Activated naive CD8-positive, alpha-beta T cell treated with anti-CD3 and anti-CD28 coated beads, Interleukin-2, amount 50 U/mL, for 16 hours (primary cell): ENCODE data around the gene CYFIP1.
"Not testable (repeated sequence)": the region's sequence is repeated elsewhere in the genome, so short reads cannot be mapped to it uniquely, and the experiment has no call there.

Experiments used
- DNase-seq: peaks from one replicate; pipeline ENCODE4 v3.0.0-alpha.2; 2020; ENCODE audit warnings: low read depth, low spot score

Gene CYFIP1

GRCh38 chr15:22980189-22981050, at the start of gene CYFIP1:
CYFIP1 (minus strand) TSS chr15:22980368; CDS start chr15:22947285, 33,083 bp downstream.
- DNase-seq, result no peak

GRCh38 chr15:23026218-23026617, 46.0 kb upstream of the CYFIP1 start:
- no peak for DNase-seq

DNA sequence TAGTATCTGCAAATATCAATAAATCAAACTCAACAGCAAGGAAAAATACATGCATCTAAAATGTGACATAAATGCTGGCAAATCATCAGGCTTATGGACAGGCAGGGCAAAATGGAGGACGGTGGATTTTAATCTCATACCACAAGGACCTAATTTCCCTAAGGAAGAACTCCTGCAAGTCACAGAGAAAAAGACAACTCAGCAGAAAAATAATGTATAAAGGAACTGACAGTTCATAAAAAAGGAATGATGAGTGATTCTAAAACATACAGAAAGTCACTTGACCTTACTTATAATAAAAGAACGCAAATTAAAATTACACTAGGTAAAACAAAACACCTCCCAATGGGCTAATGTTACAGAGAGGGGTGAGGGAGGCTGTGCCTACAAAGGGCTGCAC, 42.0 kb upstream of the CYFIP1 start:
- no peak for DNase-seq

GRCh38 chr15:23014394-23015000, 34.3 kb upstream of the CYFIP1 start:
- no peak for DNase-seq

- DNase-seq, result no peak
Observed at GRCh38 chr15:23013681-23014080, 33.5 kb upstream of the CYFIP1 start.

DNA sequence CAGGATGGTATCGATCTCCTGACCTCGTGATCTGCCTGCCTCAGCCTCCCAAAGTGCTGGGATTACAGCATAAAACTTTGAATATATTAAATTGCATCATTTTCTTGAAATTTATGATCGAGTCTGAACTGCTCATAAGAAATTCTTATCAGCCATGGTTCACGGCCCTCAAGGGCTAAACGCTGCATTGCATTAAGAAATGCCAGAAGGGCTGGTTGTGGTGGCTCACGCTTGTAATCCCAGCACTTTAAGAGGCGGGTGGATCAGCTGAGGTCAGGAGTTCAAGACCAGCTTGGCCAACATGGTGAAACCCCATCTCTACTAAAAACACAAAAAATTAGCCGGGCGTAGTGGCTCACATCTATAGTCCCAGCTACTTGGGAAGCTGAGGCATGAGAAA, 32.4 kb upstream of the CYFIP1 start:
- DNase-seq, result not testable (repeated sequence)

DNA sequence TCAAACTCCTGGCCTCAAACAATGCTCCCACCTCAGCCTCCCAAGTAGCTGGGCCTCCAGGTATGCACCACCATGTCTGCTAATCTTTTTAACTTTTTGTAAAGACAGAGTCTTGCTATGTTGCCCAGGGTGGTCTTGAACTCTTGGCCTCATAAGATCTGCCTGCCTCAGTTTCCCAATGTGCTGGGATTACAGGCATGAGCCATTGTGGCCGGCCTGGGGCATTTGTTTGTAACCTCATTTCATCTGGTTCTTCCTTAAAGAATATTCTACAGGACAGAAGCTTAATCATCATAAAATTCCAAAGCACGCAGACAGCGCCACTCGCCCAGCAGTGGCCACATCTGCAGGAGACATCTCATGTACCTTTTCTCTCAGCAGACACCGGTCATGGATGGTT, 23.6 kb upstream of the CYFIP1 start:
- DNase-seq, result no peak

DNA sequence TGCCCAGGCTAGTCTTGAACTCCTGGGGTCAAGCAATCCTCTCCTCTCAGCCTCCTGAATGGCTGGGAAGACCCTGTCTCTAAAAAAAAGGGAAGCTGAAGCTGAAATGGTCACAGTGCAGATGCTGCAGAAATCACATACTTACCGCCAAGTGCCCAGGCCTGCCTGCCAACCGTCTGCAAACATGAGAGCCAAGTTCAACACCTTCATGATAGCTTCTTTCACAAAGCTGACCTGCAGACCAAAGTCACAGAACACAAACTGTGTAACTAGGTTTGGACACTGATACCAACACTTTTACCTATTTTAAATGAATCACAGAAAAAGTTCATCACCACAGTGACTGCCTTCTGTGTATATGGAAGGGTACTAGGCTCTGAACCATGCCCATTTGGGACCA, 22.8 kb upstream of the CYFIP1 start:
- DNase-seq, result no peak

GRCh38 chr15:22995795-22996194, 15.6 kb upstream of the CYFIP1 start:
- no peak for DNase-seq

GRCh38 chr15:22992024-22992326, 11.8 kb upstream of the CYFIP1 start:
- no peak for DNase-seq

GRCh38 chr15:22989576-22990477, 9.7 kb upstream of the CYFIP1 start:
- DNase-seq, result no peak

DNA sequence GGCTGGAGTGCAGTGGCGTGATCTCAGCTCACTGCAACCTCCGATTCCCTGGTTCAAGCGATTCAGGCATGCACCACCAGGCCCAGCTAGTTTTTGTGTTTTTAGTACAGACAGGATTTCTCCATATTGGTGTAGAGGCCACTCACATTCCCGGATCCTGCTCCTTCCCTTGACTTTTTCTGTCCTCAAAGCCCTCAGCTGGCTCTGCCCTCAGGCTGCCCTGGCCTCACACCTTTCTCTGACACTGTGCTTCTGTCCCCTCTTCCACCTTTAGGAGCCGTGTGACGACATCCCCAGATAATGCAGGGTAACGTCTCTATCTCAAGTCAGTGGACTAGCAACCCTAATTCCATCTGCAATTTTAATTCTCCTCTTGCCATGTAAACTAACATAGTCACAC, 8.6 kb upstream of the CYFIP1 start:
- DNase-seq, result no peak

- DNase-seq, result not testable (repeated sequence)
Observed at GRCh38 chr15:22981931-22982330, 1.8 kb upstream of the CYFIP1 start.

DNA sequence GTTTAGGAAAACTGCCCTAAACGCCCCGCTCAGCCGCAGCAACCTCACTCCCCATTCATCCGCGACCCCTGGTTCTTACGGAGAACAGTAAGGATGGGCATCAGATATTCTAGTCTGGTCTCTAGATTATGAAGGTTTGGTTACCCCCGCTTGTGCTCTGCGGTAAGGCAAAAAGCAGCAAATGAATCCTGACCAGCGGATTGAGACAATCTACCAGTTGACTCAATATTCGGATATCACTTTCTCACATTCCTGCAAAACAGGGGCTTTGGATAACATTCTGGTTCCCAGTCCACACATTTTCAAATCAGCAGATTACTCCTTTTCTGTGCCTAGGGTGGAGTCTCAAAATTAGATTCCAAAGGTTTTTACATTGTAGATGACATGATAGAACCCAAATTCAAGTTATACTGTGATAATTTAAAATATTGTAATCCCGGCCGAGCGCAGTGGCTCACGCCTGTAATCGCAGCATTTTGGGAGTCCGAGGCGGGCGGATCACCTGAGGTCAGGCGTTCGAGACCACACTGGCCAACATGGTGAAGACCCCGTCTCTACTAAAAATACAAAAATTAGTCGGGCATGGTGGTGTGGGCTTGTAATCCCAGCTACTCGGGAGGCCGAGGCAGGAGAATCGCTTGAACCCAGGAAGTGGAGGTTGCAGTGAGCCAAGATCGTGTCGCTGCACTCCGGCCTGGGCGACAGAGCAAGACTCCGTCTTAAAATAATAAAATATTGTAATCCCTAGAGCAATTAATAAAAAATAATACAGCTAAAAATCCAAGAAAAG, 1.1 kb upstream of the CYFIP1 start:
- DNase-seq, result no peak

DNA sequence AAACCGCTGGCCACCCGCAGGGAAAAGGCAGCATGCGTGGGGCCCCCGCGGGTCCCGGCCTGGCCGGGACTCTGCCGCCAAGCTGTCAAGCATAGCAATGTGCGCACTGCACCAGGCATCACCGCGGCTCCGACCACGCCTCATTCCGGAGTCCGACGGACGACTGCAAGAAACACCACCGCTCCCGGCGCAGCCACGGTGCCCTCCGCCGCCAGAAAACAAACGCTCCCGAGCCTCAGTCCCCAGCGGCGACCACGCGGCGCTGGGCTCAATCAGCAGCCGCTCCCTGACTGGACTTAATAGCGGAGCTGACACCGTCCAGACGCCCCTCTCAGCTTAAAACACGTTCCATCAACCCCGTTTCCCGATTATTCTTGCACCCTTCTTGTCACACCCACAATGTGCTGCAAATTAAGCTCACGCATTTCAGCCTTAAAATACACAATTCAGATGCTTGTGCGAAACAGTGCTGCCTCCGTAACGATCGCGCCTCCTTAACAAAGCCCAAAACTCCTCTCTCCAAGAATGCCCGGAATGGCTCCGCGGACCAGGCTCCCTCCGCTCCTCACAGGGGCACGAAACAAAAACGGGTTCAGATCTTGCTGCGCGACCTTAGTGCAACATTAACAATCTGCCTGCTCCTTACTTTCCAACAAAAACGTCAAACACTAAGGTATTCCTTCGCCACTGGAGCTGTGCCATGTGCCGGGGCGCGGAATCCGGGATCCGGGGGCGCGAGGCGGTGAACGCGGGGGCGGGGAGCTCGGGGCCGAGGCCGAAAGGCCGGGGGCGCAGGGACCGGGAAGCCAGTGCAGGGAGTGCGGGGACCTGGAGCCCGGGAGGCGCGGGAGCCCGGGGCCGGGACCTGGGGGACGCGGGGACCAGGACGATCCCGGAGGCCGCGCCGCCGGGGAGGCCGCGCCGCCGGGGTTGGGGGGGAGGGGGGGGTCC, 655 bp downstream of the CYFIP1 start:
- no peak for DNase-seq

DNA sequence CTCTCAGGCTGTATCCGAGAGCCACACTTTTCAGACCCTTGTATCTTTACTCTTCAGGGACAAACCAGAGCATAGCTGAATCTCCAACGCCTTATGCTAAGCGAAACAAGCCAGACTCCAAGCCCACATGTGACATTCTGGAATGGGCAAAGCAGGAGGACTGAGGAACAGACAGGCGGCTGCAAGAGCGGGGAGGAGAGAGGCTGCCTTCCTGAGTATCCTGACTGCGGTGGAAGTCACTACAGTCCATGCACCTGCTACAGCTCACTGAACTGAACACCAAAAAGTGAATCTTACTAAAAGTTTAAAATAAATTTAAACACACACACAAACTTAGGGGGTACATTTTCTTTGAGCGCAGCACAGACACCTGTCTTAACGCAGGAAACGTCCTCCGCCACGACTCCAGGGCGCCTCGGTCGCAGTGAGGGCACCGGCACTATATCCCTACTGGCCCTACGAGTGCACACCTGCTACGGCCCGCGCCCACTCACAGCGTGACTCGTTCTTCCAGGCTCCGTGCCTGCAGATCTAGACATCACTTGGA, 1.4 kb downstream of the CYFIP1 start:
- no peak for DNase-seq

DNA sequence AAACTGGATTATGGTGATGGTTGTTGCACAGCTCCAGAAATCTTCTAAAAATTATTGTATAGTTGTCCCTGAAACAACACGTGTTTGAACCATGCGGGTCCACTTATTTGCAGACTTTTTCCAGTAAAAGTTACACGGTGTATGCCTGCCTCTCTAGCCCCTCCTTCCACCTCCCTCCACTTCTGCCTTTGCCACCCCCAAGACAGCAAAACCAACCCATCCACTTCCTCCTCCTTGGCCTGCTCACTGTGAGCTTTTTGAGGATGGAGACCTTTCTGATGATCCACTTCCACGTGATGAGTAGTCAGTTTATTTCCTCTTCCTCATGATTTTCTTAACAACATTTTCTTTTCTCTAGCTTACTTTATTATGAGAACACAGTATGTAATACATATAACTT, 5.4 kb downstream of the CYFIP1 start:
- no peak for DNase-seq

GRCh38 chr15:22973987-22974386, 6.2 kb downstream of the CYFIP1 start:
- DNase-seq, result no peak

DNA sequence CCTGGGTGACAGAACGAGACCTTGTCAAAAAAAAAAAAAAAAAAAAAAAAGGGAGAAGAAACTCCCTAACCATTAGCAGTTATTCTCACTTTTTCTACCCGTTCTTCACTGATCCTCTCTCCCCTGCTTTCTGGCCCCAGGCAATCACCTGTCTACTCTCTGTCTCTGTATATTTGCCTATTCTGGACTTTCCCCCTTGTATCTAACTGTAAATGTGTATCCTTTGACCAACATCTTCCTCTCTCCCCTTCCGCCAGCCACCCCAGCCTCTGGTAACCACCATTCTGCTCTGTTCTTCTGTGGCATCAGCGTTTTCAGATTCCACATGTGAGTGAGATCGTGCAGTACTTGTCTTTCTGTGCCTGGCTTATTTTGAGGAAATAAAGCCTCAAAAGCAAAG, 6.9 kb downstream of the CYFIP1 start:
- no peak for DNase-seq

- no peak for DNase-seq
Observed at GRCh38 chr15:22969489-22969888, 10.7 kb downstream of the CYFIP1 start.
